ENCODE results near the gene FASN. TPM values are rescaled to one million over a fixed set of nuclear protein-coding genes. Genes with fewer than 3 reads are reported as not detected.

The FASN gene
- total and polyA plus RNA-seq, 2 of the 13 experiments (the other 11 are each of a cell fraction or from before 2014, with no cell fraction given): 51.7 to 101 TPM

GRCh38 chr17:82095777-82096708 lies 2.0 kb downstream of the FASN start (continued):
- no peak for TF ChIP-seq ZNF512 (CRISPR knock-in tag; IDR thresholded peaks at IDR 0.05)
- TF ChIP-seq ZNF563 (CRISPR knock-in tag; IDR thresholded peaks at IDR 0.05): no peak; the same call in 1 of the 2 replicates
- no peak for TF ChIP-seq ZNF446 (CRISPR knock-in tag; IDR thresholded peaks at IDR 0.05)
- no peak for TF ChIP-seq ZNF629 (CRISPR knock-in tag; conservative IDR thresholded peaks at IDR 0.05)
- TF ChIP-seq ZNF264 (CRISPR knock-in tag; IDR thresholded peaks at IDR 0.05): no peak
- TF ChIP-seq ZNF773 (CRISPR knock-in tag; IDR thresholded peaks at IDR 0.05; ENCODE audit: borderline replicate concordance): no peak; the same call in 1 of the 2 replicates
- TF ChIP-seq SAFB2 (CRISPR knock-in tag; IDR thresholded peaks at IDR 0.05; ENCODE audit: borderline replicate concordance, low read depth): no peak
- TF ChIP-seq ISL2 (CRISPR knock-in tag; IDR thresholded peaks at IDR 0.05): no peak
- TF ChIP-seq MED13 (CRISPR knock-in tag; IDR thresholded peaks at IDR 0.05): peak; percentile 29; the same call in 1 of the 2 replicates
- TF ChIP-seq ZNF234 (CRISPR knock-in tag; conservative IDR thresholded peaks at IDR 0.05): no peak
- peak; percentile 45; the same call in 1 of the 2 replicates for TF ChIP-seq ZMYM4 (CRISPR knock-in tag; IDR thresholded peaks at IDR 0.05)
- TF ChIP-seq ZNF543 (CRISPR knock-in tag; IDR thresholded peaks at IDR 0.05): no peak
- peak; percentile 57; the same call in 1 of the 2 replicates for TF ChIP-seq NR1H2 (CRISPR knock-in tag; IDR thresholded peaks at IDR 0.05; ENCODE audit: borderline replicate concordance, low read depth)
- no peak for TF ChIP-seq POGZ (CRISPR knock-in tag; IDR thresholded peaks at IDR 0.05)
- no peak for TF ChIP-seq MTERF4 (CRISPR knock-in tag; IDR thresholded peaks at IDR 0.05)
- TF ChIP-seq DNMT1 (CRISPR knock-in tag; IDR thresholded peaks at IDR 0.05): no peak
- TF ChIP-seq ZNF558 (CRISPR knock-in tag; IDR thresholded peaks at IDR 0.05; ENCODE audit: borderline replicate concordance): no peak; the same call in 1 of the 2 replicates
- TF ChIP-seq SRF (IDR thresholded peaks at IDR 0.05; ENCODE audit: low read depth, low read length): no peak
- no peak for TF ChIP-seq MEIS2 (CRISPR knock-in tag; IDR thresholded peaks at IDR 0.05)
- TF ChIP-seq NFIC (IDR thresholded peaks at IDR 0.05; ENCODE audit: low read length): no peak
- no peak; the same call in 1 of the 2 replicates for TF ChIP-seq AKAP8 (CRISPR knock-in tag; IDR thresholded peaks at IDR 0.05)
- peak; percentile 98; the same call in 1 of the 2 replicates for TF ChIP-seq MLLT10 (CRISPR knock-in tag; IDR thresholded peaks at IDR 0.05)
- TF ChIP-seq ZBTB49 (CRISPR knock-in tag; IDR thresholded peaks at IDR 0.05; ENCODE audit: borderline replicate concordance): no peak
- no peak for TF ChIP-seq SNRNP70 (IDR thresholded peaks at IDR 0.05; ENCODE audit: low read depth, low read length)
- TF ChIP-seq ZNF572 (CRISPR knock-in tag; IDR thresholded peaks at IDR 0.05): peak; percentile 82

Data from HepG2 (cell line).